Measurements from ENCODE around the gene SLC24A3.

The SLC24A3 gene

DNA sequence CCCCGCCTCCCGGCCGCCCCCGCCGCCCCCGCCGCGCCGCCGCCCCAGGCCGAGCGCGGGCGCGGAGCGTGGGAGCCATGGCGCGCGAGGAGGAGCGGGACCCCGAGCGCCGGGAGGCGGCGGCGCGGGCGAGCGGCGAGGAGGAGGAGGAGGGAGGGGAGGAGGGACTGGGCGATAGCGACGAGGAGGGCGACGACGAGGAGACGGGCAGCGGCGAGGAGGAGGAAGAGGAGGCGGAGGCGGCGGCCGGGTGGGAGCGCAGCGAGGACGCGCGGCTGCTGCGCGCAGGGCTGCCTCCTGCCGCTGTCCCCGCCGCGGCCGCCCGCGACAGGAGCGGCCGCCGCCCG lies at the start of gene SLC24A3:
SLC24A3 (plus strand) TSS at position 174 of the 347 bp plus-strand sequence.
- DNase-seq = peak in 4 of 56 donors; percentile 38 to 63 (median 44)

- no peak for DNase-seq
Observed at GRCh38 chr20:19170148-19170547, 42.3 kb upstream of the SLC24A3 start.

- no peak for DNase-seq
Observed at GRCh38 chr20:19172637-19173036, 39.8 kb upstream of the SLC24A3 start.

GRCh38 chr20:19176470-19177052 lies 35.9 kb upstream of the SLC24A3 start:
- DNase-seq = no peak

DNA sequence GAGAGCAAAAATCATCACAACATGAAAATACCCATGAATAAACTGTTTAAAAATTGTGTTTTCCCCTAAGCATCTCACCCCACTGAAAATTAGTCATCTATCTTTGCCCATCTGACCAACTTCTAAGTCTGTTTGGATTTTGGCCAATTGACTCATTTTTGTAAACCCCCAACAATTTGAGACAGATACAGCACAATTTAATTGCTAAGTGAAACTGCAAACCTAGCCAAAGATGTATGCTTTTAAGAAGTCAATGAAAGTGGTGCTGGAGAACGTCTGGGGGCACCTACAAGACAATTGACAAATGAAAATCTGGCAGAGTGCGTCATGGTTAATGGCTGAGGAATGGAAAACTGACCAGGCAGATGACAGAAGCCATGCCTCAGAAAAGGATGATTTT lies 30.9 kb upstream of the SLC24A3 start:
- DNase-seq = no peak

- no peak for DNase-seq
Observed at GRCh38 chr20:19185083-19185482, 27.4 kb upstream of the SLC24A3 start.

DNA sequence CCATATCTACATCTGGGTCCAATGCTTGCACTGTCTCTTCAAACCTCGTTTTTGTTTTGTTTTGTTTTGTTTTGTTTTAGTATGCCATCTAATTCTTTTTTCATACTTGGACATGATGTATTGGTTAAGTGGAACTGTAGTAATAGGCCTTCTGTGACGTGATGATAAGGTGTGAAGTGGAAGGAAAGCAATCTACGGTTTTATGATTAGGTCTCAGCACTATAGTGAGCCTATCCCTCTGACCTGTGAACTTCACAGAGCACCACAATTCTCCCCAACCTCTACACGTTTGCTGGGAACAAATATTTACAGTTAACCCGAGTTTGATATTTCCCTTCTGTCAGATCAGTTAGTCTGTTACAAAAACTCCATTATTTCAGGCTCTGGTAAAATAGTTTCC lies 19.1 kb upstream of the SLC24A3 start:
- DNase-seq = no peak

GRCh38 chr20:19205981-19206396 lies 6.5 kb upstream of the SLC24A3 start:
- peak in 33 of 56 donors; percentile 4 to 79 (median 30) for DNase-seq

DNA sequence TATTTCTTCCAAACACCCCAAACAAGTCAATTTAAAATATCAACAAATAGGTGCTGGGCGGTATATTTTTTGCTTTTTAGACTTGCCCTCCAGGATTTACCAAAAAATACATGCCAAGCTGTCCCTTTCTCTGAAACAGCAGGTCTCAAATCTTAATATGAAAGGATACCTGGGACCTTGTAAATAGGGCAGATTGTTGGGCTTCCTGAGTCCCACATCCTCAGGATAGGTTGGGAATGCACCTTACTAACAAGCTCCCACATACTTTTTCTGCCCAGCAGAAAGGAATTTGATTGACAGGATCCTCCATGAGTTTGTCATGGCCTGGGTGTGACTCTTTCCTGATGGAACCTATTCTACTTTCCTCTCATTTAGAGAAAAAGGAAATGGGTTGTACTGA lies 4.9 kb upstream of the SLC24A3 start:
- DNase-seq = no peak

DNA sequence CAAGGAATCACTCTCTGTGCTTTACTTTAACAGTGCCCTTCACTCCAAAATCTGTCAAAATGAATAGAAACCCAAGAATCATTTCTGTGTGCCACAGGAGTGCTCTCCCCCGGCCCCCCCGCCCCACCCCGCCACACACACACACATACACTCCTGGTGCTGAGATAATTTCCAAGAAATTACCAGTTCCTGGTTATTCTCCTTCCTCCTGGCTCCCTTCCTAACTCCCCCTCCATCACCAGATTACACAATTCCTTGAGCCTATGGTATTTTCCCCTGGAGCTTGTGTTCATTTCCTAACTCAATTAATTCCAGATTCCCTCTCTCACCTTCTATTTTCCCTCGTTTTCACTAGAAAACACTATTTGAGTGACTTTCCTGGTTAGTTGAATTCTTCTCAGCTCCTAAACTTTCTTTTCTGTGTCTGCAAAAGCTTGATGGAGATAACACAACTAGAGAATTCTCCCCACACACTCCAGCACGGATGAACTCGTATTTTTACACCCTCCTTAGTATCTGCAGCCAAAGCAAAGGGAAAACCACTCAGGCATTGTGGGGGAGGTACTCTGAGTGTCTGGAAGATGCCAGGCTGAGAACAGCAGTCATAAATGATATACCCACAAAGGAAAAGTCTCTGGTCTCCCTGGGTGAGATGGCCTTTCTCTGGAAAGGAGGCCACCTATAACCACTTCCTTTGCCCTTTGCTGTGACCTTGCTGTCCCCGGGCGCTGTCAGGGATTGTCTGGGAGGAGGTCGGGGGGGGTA lies 1.9 kb upstream of the SLC24A3 start:
- peak in 6 of 56 donors; percentile 7 to 38 (median 23) for DNase-seq

DNA sequence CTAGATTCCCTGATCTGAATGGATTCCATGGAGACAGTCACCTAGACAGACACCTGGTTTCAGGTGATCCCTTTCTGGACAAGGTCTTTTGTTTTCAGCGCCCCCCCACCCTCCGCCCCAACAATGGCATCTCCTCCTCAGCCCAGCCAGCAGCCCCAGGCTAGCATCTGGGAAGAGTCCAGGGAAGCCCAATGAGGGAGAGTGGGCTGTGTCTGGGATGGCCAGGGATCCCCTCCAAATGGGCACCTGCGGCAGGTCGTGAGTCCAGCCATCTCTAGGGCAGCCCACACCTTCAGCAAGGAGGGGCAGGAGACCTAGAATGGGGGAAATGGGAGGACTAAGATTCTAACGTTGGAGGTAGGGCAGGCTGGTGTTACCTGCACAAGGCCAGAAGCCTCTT lies 1.2 kb upstream of the SLC24A3 start:
- no peak for DNase-seq

- DNase-seq = peak in 24 of 56 donors; percentile 5 to 70 (median 40)
Observed at GRCh38 chr20:19211661-19212468, 577 bp upstream of the SLC24A3 start.

GRCh38 chr20:19212821-19213502 lies 520 bp downstream of the SLC24A3 start:
- peak in 37 of 56 donors; percentile 8 to 80 (median 41) for DNase-seq

- peak in 1 of 56 donors; percentile 28 for DNase-seq
Observed at GRCh38 chr20:19213946-19214490, 1.6 kb downstream of the SLC24A3 start.

DNA sequence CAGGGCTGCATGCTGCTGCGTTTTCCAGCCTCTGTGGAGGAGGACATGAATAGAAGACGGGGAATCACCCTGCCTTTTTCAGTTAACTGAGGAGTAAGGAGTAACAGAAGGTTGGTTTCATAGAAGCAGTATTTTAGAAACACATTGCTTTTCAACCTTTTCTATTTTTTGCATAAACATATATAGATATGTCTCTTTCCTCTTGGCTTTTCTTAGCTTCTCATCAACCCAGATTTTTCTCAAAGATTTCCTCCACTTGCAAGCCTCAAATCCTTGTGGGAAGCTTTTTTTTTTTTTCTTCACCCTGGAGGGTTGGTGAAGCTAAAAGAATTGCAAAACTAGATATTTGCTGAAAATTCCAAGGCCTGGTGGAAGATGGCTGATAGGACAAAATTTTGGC lies 6.0 kb downstream of the SLC24A3 start:
- no peak for DNase-seq

DNA sequence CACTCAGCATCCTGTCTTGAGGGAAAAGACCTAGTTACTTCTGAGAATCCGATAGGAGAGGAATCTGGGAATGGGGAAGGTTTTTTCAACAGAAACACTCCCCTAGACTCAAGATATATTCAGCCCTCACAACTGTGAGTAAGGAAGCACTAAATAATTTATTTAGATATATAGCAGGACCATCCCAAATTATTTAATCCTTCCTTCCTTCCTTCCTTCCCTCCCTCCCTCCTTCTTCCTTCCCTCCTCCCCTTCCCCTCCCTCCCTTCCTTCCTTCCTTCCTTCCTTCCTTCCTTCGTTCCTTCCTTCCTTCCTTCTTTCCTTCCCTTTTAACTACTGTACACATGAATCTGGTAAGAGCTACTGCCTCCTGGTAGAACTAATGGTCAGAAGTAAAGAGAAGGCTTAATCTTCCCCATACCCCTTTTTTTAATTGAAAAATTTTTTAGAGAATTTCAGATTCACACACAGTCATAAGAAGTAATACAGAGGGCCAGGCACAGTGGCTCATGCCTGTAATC lies 10.1 kb downstream of the SLC24A3 start:
- no peak for DNase-seq

DNA sequence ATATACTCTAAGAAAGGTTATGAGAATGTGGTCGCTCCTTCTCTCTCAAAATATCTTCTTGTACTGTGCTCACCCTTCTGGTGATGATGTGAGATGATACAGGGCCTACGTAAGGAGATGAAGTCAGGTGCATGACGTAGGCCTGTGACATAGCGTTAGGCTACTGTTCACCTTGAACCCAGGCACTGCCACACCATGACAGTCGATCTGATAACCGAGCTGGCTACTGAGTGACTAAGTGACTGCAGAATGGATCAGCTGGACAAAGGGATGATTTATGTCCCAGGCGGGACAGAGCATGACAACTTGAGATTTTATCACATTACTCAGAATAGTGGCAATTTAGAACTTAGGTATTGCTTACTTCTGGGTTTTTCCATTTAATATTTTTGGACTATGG lies 11.2 kb downstream of the SLC24A3 start:
- no peak for DNase-seq

GRCh38 chr20:19231359-19232035 lies 19.1 kb downstream of the SLC24A3 start:
- no peak for DNase-seq

DNA sequence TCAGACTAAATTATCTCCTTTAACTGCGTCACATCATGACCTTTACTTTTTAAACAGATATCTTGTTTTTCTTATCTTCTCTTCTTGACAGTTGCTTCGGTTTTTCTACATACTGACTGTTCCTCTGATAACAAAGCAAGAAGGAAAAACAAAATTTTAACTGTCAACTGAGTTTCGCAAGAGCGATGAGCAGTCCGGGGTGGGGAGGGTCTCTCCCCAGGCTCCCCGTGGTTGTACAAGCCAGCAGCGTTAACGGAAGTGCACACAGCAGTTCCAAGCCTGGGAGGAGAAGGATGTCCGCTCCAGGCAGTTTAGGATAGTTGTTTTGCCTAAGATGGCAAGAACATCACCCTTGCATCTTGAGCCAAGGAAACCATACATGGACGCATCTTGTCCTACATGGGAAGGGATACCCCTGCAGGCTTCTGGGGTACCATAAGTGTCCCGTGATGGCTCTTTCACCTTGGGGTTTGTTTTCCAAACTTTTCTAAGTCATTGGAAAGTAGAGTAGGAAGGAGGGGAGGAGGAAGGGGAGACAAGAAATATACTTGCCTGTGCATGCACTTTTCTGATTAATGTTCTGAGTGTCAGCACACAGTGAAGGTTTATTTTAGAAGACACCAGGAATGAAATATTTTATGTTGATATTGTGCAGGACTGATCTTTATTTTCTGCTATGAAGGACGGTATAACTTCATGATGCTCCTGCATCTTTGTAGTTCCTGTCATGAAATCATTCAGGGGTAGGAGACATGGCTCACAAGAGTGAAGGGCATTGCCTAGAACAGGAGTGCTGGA lies 20.8 kb downstream of the SLC24A3 start:
- DNase-seq = no peak
